SK-N-SH treated with all-trans-retinoic acid at 6 μM for 48 hours (cell line): ENCODE results near the gene FSTL3.

ENCODE experiments used
- ARNTL ChIP-seq: fragments of 450-650 bp; formaldehyde crosslinking; IDR thresholded peaks from 2 replicates; pipeline ENCODE4 v1.5.0; 2020; ENCODE audit warnings: low read depth, mild to moderate bottlenecking, moderate library complexity, borderline replicate concordance
- ESRRG ChIP-seq: fragments of 250-450 bp; sonication (Bioruptor Pico); IDR thresholded peaks from 2 replicates; pipeline ENCODE4 v1.6.1; 2021; ENCODE audit warnings: mild to moderate bottlenecking
- ISL1 ChIP-seq: fragments of 250-450 bp; sonication (Bioruptor Pico); IDR thresholded peaks from 2 replicates; pipeline ENCODE4 v2.1.2; 2022; ENCODE audit warnings: mild to moderate bottlenecking, moderate library complexity
- RARB ChIP-seq: fragments of 250-450 bp; sonication (Bioruptor Pico); IDR thresholded peaks from 2 replicates; pipeline ENCODE4 v1.8.0; 2021; ENCODE audit warnings: mild to moderate bottlenecking, moderate library complexity
- SNAI2 ChIP-seq: fragments of 250-450 bp; sonication (Bioruptor Pico); IDR thresholded peaks from 2 replicates; pipeline ENCODE4 v1.5.0; 2020; ENCODE audit warnings: mild to moderate bottlenecking, moderate library complexity
- TOX ChIP-seq: fragments of 250-450 bp; sonication (Bioruptor Pico); IDR thresholded peaks from 2 replicates; pipeline ENCODE4 v1.8.0; 2021; ENCODE audit warnings: mild to moderate bottlenecking, moderate library complexity, borderline replicate concordance
- ZFP30 ChIP-seq: fragments of 450-650 bp; formaldehyde crosslinking; IDR thresholded peaks from 2 replicates; pipeline ENCODE4 v1.5.0; 2022; ENCODE audit warnings: mild to moderate bottlenecking, moderate library complexity
- ZNF565 ChIP-seq: fragments of 450-650 bp; formaldehyde crosslinking; conservative IDR thresholded peaks from 2 replicates; pipeline ENCODE4 v1.5.0; 2020; ENCODE audit warnings: low read depth, mild to moderate bottlenecking, moderate library complexity
- TF ChIP-seq, protein P1 (sequence below): fragments of 250-450 bp; sonication (Bioruptor Pico); IDR thresholded peaks from 2 replicates; pipeline ENCODE4 v1.5.1; 2020; ENCODE audit warnings: low read depth, mild to moderate bottlenecking, moderate library complexity
- TF ChIP-seq, protein P2 (sequence below): fragments of 250-450 bp; sonication (Bioruptor Pico); IDR thresholded peaks from 2 replicates; pipeline ENCODE4 v1.8.0; 2020; ENCODE audit warnings: mild to moderate bottlenecking, moderate library complexity, borderline replicate concordance
- TF ChIP-seq, protein P3 (sequence below): fragments of 250-450 bp; sonication (Bioruptor Pico); IDR thresholded peaks from 2 replicates; pipeline ENCODE4 v1.5.0; 2020; ENCODE audit warnings: mild to moderate bottlenecking, moderate library complexity
- TF ChIP-seq, protein P4 (sequence below): fragments of 250-450 bp; sonication (Bioruptor Pico); IDR thresholded peaks from 2 replicates; pipeline ENCODE4 v1.8.0; 2021; ENCODE audit warnings: low read depth, mild to moderate bottlenecking, moderate library complexity, borderline replicate concordance

DNA sequence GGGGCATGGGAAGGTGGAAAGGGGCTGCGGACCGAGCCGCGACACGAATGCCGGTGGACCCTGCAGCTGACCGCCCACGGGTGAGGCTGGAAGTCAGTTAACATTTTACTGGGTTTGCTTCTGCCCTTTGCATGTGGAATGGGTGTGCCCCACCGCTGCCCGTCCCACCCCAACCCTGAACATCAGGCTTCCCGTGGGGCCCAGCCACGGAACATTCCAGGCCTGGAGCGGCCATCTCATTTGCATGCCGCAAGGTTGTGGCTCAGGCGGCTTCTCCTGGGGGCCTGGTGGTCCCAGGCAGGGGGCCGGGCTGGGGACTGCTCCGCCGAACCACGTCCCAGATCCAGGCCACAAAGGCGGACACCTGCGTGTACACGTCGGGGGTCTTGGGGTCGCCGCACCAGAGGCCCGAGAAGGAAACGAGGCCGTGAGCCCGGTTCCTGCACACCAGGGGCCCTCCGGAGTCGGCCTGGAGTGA, 9.3 kb downstream of the FSTL3 start:
- TF ChIP-seq, protein P1, sequence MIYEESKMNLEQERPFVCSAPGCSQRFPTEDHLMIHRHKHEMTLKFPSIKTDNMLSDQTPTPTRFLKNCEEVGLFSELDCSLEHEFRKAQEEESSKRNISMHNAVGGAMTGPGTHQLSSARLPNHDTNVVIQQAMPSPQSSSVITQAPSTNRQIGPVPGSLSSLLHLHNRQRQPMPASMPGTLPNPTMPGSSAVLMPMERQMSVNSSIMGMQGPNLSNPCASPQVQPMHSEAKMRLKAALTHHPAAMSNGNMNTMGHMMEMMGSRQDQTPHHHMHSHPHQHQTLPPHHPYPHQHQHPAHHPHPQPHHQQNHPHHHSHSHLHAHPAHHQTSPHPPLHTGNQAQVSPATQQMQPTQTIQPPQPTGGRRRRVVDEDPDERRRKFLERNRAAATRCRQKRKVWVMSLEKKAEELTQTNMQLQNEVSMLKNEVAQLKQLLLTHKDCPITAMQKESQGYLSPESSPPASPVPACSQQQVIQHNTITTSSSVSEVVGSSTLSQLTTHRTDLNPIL (CRISPR knock-in tag), result no peak
- no peak for TF ChIP-seq ARNTL (CRISPR knock-in tag)
- TF ChIP-seq, protein P2, sequence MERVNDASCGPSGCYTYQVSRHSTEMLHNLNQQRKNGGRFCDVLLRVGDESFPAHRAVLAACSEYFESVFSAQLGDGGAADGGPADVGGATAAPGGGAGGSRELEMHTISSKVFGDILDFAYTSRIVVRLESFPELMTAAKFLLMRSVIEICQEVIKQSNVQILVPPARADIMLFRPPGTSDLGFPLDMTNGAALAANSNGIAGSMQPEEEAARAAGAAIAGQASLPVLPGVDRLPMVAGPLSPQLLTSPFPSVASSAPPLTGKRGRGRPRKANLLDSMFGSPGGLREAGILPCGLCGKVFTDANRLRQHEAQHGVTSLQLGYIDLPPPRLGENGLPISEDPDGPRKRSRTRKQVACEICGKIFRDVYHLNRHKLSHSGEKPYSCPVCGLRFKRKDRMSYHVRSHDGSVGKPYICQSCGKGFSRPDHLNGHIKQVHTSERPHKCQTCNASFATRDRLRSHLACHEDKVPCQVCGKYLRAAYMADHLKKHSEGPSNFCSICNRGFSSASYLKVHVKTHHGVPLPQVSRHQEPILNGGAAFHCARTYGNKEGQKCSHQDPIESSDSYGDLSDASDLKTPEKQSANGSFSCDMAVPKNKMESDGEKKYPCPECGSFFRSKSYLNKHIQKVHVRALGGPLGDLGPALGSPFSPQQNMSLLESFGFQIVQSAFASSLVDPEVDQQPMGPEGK, result no peak
- TF ChIP-seq ESRRG (CRISPR knock-in tag), result no peak
- TF ChIP-seq, protein P3, sequence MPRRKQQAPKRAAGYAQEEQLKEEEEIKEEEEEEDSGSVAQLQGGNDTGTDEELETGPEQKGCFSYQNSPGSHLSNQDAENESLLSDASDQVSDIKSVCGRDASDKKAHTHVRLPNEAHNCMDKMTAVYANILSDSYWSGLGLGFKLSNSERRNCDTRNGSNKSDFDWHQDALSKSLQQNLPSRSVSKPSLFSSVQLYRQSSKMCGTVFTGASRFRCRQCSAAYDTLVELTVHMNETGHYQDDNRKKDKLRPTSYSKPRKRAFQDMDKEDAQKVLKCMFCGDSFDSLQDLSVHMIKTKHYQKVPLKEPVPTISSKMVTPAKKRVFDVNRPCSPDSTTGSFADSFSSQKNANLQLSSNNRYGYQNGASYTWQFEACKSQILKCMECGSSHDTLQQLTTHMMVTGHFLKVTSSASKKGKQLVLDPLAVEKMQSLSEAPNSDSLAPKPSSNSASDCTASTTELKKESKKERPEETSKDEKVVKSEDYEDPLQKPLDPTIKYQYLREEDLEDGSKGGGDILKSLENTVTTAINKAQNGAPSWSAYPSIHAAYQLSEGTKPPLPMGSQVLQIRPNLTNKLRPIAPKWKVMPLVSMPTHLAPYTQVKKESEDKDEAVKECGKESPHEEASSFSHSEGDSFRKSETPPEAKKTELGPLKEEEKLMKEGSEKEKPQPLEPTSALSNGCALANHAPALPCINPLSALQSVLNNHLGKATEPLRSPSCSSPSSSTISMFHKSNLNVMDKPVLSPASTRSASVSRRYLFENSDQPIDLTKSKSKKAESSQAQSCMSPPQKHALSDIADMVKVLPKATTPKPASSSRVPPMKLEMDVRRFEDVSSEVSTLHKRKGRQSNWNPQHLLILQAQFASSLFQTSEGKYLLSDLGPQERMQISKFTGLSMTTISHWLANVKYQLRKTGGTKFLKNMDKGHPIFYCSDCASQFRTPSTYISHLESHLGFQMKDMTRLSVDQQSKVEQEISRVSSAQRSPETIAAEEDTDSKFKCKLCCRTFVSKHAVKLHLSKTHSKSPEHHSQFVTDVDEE (CRISPR knock-in tag), result no peak
- TF ChIP-seq, protein P4, sequence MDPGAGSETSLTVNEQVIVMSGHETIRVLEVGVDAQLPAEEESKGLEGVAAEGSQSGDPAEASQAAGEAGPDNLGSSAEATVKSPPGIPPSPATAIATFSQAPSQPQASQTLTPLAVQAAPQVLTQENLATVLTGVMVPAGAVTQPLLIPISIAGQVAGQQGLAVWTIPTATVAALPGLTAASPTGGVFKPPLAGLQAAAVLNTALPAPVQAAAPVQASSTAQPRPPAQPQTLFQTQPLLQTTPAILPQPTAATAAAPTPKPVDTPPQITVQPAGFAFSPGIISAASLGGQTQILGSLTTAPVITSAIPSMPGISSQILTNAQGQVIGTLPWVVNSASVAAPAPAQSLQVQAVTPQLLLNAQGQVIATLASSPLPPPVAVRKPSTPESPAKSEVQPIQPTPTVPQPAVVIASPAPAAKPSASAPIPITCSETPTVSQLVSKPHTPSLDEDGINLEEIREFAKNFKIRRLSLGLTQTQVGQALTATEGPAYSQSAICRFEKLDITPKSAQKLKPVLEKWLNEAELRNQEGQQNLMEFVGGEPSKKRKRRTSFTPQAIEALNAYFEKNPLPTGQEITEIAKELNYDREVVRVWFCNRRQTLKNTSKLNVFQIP (CRISPR knock-in tag), result no peak
- no peak for TF ChIP-seq ZFP30 (CRISPR knock-in tag)
- no peak for TF ChIP-seq TOX
- TF ChIP-seq ZNF565 (CRISPR knock-in tag), result no peak
- TF ChIP-seq SNAI2 (CRISPR knock-in tag), result no peak
- TF ChIP-seq RARB (CRISPR knock-in tag), result no peak
- no peak for TF ChIP-seq ISL1 (CRISPR knock-in tag)
